ENCODE results near the gene ACOX3.

Gene ACOX3

DNA sequence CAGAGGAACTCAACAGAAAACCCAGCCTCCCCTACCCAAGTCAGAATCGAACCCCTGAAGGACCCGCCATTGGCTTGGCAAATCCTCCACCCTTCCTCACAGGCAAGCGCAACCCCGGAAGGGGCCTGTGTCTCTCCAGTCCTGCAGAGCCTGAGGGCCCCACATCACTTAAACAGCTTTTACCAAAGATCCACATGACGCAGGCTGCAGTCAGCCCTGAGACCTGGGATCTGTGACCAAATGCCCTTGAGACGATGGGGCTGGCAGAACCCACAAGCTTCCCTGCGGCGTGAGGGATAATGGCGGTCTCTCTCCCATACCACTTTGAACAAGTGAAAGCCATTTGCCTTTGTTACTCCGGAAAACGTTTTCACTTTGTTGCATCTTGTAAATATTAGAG is 54.9 kb downstream of the ACOX3 start:
- DNase-seq, result no peak

DNA sequence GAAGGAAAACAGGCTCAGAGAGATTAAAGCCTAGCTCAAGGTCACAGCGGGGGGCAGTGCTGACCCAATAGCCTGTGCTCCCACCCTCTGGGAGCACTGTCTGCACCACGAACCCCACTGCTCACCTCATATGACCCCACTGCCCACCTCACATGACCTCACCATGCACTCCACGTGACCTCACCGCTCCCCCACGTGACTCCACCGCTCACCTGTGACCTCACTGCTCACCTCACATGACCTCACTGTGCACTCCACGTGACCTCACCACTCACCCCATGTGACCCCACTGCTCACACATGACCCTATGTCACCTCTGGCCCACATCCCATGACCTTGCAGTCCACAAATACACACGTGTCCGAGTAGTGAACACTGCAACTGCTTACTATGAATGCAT is 55.4 kb downstream of the ACOX3 start:
- no peak for DNase-seq

DNA sequence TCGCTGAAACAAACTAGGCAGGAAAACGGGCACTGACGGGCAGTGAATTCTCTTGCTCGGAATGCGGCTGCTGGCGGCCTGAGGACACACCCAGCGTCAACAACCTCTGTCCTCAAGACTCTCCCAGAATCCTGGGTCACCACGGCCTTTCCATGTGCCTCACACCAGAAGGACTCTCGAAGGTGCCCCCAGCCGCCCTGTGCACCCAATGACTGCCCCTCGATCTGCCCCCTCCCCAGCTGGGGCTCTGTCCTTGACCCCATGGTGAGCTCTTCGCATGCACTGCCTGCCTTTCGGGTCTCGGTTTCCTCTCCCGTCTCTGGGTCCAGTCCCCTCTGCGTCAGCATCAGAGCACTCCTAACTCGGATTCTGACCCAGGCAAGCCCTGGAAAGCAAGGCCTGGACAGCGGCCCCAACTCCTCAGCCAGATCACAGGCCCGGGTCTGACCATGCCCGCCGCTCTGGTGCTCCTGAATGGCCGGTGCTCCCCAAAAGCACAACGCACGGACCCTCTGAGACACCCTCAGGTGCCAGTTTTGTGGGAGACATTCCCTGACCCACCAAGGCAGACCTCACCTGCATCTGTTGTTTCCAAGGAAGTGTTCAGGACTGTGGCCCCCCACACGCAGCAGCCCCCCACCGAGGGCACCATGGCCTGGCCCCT is 56.0 kb downstream of the ACOX3 start:
- DNase-seq, result no peak

DNA sequence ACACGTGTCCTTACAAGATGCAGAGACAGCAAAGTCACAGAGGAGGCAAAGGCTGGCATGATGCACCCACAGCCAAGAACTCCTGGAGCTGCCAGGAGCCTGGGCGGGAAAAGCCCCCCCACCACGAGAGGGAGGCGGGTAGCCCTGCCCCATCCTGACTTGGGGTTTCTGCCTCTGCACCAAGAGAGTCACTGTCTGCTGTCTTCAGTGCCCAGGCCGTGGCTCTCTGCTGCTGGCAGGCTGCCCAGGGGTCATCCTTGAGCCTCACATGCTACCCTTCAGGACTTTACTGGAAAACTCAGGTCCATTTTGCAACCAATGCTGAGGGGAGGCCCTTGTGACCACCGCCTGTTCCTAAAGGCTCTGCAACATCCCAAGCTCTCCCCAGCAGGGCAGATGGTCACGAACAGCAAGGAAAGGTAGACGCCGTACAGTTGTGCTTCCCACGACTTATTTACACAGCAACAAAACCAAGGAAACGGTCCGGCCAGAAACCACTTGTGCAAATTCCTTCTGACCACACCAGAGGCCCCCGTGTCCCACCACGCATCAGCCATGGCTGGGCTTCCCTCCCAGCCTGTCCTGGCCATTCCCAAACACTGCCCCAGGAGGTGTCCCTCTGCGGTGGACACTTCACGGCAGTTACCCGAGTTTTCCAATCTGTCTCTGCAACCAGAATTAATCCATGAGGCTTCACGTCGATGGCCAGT is 56.9 kb downstream of the ACOX3 start:
- DNase-seq, result no peak

DNA sequence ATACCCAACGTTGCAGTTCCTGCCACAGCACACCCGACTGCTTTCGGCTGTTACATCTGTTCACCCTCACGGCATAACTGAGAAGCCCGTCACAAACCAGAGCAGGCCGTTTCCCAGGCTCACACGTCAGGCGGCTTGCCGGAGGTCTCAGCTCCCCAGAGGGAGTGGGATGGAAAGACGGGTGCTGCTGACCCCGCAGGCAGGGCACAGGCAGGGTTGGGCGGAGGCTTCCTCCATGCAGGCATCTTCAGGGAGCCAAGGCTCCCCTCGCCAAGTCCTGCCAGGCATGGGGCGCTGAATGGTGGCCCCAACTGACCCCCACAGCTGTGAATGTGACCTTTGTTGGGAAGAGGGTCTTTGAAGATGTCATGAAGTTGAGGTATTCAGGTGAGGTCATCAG is 57.5 kb downstream of the ACOX3 start:
- no peak for DNase-seq

DNA sequence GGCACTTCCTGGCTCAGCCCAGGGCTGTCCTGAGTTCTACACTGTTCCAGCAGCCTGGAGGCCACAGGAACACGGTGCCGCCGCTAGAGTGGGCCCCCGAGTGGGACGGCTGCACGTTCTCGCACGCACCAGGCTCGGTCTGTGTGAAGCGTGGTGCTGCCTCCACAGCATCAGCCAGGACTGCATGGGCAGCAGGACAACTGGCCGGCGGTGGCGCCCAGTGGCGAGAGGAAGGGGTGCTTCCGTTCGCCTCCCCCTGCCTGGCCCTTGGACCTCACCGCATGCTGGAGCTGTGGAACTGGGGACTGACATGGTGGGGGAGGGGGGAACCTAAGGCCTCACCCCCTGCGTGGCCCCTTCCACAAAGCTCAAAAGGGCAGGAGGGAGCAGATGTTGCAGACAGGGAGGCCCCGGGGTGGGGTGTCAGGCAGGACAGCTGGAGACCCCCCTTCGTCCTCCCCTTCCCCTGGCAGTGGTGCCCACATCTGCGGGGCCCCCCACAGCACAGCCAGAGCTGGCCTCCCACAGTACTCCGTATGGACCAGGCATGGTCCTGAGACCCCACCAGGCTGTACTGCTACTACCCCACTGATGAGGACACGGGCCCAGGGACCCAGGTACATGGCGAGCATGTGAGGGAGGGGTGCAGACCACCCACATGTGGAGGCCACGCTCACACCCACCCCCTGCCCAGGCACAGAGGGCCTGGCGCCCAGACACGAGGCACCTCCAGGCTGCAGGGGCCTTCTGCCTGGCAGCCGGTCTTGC is 58.5 kb downstream of the ACOX3 start:
- no peak for DNase-seq

DNA sequence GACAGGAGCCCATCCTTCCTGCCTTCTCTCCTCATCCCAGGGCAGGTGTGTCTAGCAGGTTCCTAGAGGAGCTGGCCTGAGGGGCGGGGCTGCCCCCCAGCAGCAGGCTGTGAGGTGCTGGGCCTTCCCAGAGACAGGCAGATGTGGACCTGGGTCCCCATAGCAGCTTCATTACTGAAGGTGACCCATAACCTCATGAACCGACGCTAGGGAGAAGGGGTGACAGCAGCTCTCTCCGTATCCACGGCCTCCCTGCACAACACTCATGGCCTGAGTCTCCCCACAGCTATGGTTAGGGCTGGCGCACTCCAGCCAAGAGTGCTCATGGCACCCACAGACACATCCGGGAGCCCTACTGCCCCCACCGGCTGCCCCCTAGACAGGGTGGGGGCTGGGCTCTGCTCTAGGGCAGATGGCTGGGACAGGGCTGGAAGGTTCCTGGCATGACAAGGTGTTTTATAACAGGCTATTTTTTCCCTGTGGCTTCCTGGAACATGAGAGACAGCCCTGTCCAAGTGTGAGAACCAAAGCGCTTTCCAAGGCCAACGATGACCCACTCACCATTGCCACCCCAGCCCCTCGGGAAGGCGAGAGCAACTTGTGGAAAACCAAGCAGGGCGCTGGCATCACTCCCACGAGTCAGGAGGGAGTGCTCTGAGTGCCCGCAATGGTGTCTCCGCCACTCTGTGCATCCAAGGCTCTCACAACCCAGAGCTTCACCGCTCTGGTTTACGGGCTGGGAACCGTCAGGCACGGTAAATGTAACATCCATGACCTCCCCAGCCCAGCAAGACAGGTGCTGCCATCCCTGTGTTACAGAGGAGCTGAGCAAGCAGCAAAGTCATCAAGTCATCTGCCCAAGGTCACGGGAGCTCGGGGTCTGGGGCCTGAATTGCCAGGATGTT is 59.8 kb downstream of the ACOX3 start:
- no peak for DNase-seq

DNA sequence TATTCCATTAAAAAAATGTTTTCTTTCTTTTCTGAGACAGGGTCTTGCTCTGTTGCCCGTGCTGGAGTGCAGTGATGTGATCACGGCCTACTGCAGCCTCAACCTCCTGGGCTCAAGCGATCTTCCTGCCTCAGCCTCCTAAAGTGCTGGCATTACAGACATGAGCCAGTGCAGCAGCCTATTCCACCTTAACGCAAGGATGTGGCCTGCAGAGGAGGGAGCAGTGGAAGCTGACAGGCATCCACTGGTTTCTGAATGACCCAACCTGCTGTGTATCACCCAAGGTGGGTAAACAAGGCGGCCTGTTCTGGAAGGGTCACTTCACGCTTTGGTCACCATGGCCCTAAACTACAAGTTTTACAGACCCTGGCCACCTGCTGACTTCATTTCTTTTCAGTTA is 60.8 kb downstream of the ACOX3 start:
- no peak for DNase-seq

DNA sequence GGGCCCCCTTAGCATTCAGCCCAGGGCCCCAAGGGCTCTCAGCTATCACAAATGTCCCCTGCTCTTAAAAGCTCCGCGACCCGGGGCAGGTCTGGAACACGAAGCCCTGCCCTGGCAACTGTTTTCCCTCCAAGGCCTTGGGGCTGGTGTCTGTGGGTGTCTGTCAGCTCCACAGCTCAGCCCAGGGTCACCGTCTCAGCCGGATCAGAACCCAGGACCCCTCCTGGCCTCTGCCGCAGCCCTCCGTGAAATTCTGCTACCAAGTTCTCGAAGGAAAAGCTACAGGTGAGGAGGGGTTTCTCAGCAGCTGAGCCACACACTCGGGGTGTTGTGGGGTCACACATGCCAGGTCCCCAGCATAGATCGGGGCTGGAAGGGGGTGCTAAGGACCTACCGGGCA is 61.2 kb downstream of the ACOX3 start:
- DNase-seq, result no peak

DNA sequence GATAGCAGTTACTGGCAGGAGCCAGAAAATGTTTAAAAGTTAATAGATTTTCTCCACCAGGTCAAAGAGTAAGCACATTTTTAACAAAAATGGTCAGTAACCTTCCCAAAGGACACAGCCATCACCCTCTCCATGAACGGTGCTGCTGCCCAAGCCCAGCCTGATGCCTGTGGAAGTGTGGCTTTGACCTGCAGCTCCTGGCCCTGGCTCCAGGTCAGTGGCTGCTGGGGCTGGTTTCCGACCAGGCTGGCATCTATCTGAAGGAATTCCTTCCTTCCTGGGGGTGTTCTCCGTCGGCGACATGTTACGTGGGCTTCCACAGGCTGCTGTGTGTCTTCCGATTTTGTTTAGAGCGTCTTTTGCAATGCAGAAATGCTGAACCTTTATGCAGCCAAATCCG is 61.7 kb downstream of the ACOX3 start:
- no peak for DNase-seq

DNA sequence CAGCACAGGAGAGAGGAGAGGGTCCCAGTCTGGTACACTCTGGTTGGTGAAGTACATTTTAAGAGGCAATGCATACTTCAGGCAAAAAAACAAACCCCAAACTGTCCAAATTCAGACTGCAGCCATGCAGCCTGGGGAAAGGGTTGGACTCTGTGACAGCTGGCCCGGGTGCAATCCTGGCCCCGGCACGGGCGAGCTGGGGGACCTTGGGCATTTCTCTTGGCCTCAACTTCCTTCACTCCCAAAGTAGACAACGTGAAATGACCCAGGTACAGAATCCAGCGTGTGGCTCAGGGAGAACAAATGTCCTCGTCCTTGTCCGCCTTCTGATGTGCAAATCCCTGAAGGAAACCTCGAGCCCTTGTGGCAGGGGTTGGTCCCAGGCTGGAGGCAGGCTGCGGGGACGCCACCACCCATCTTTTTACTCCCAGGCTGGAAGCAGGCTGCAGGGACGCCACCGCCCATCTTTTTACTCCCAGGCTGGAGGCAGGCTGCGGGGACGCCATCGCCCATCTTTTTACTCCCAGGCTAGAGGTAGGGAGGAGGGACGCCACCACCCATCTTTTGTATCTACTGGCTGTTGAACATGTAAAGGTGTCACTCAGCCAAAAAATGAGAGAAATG is 62.3 kb downstream of the ACOX3 start:
- DNase-seq, result no peak

DNA sequence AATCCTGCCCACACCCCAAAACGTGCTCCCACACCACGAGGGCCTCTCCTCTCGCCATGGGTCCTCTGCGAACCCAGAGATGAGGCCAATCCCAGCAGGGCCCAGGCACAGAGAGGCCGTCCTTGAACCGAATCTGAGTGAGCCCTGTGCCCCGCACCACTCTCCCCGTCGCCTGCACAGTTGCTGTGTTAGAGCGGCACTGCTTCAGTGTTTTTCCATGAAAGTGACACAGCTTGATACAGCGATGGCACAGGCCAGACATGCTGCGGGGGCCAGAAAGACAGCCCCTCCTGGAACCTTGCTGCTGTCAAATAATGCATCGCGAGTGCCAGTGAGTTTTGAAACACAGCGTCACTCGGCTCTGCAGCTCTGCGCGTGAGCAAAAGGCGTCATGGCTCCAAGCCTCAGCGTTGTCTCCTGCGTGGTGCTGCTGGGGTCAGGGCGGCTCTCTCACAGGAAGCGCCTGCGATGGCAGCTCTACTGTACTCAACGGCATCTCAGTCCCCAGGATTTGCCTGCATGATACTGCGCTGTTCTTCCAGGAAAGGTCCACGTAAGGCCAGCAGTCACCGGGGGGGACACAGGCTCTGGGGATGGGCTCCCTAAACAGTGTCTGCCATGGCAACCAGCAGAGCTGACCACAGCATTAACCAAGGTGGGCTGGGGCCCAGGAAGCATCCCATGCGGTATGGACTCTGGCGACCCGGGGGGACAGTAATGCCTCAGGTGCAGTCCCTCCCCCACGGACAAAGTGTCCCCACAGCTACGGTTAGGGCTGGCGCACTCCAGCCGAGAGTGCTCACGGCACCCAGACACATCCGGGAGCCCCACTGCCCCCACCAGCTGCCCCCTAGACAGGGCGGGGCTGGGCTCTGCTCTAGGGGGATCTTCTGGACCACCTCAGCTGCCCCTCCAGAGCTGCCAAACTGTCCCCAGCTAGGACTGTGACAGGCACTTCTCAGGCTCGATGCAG is 63.1 kb downstream of the ACOX3 start:
- no peak for DNase-seq

DNA sequence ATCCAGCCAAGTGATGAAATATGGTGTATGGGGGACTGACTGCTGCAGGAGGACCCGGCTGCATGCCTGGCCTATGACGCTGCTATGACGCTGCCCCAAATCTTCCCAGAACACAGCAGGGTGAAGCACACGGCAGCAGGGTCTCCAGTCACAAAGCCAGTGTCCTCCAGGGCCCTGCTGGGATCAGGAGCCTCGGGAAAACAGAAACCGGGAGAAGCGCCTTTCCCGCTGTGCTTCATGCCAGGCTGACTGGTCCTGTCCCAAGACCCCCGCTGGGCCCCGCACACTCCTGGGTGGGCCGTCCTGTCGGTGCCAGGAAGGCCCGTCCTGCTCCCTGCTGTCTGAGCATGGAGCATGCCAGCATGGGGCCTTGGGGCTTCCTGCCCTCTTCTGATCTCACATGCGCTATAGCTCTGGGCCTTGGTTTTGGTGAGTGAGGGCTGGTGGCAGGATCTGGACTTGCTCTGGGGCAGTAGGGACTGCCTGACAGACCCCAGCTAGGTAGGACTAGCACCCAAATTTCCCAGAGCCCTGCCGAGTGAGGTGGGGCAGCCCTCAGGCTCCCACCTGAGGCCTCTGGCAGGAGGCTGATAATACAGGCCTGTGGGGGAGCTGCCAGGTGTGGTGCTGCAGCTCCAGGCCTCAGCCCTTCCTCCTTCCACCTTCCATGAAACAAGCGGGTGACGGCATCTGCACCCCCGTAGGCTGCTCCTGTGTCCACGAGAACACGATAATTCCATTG is 64.0 kb downstream of the ACOX3 start:
- DNase-seq, result no peak

DNA sequence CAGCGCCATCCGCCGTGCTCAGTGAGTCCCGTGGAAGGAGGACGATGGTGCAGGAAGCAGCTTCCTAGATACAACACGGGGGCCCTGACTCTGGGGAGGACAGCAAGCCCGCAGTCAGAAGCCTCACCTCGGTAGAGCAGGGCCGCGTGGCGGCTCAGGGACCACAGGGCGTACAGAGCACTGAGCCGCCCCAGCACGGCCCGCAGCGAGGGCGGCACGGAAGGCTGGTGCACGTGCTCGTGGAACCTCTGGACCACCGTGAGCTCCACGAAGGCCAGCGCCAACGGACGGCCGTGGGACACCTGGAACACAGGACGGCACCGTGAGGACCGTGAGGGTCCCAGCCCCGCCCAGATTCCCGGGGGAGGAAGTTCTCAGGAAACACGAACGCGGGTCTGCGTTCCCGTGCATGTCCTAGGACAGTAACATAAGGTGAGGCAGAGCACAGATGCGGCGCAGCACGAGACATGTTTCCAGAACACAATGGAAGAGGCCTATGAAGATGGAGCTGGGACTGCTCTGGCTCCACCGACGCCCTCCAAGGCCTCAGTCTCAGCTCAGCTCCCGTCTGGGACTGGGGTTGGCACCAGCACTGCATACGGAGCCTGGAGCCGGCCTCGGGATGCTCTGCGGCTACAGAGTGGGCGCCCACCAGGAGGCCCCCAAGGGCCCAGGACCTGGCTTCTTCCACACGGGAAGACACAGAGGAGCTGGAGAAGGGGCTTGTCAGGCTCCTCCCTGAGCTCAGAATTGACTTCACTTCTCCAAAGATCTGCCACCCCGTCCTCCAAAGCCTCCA is 65.5 kb downstream of the ACOX3 start:
- no peak for DNase-seq

DNA sequence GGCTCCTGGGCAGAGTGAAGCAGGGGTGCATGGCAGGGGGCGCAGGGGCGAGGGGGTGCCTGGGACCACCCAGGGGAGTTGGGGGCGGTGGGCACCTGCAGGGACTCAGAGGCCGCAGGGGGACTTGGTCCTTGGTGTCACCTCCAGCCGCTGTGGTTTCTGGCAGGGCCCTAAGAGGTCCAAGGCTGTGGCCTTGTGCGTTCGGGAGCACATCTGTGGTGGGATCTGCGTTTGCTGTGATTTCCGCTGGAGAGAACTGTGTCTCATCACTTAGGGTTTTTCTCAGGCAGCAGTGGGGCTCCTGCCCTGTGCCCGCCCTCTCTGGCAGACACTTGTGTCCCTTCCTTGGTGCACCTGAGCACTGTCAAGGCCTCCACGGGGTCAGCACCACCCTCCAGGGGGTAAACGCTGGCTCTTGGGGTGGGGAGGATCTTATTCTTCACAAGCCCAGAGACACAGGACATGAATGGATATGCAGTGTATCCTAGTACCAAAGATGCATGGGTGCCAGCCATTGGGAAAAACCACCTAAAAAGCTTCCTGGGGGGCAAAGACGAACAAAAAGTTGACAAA is 66.5 kb downstream of the ACOX3 start:
- DNase-seq, result no peak

DNA sequence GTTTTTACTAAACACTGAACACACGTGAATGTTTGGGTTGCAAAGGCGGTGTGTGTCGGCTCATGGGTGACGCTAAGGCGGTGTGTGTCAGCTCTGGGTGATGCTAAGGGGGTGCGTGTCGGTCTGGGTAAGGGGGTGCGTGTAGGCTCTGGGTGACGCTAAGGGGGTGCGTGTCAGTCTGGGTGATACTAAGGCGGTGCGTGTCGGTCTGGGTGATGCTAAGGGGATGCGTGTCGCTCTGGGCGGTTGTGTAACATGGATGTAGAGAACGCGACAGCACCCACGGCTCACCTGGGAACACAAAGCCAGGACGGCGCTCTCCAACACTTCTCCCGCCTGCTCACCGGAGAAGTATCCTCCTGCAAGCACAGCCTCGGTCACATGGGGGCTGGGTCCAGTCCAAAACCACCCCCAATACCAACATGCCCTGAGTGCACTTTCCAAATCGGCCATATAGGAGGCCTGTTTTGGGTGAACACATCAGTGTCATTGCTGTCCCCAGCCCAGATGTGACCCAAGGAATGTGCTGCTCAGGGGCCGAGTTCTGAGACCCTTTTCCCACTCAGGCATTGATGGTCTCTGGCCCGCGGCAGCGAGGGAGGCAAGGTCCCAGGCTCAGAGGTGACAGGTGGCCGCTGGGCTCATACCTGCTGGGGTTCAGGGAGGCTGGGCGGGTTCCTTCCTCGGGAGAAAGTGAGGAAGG is 67.1 kb downstream of the ACOX3 start:
- no peak for DNase-seq

DNA sequence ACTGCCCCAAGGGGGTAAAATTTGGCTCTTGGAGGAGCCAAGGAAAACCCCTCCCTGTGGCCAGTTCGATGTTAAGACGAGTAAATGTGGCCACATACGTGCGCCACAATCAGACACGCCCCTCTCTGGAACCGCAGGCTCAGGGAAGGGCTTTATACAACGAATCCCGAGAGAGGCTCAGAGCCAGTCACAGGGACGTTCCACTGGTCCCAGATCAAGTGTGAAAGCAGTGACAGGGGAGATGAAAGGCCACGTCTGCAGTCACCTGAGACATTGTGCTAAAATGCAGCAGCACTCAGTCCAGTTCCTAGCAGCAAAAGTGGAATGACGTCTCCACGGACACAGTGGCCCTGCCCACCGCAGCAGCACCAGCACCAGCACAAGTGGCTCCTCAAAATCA is 68.0 kb downstream of the ACOX3 start:
- no peak for DNase-seq

DNA sequence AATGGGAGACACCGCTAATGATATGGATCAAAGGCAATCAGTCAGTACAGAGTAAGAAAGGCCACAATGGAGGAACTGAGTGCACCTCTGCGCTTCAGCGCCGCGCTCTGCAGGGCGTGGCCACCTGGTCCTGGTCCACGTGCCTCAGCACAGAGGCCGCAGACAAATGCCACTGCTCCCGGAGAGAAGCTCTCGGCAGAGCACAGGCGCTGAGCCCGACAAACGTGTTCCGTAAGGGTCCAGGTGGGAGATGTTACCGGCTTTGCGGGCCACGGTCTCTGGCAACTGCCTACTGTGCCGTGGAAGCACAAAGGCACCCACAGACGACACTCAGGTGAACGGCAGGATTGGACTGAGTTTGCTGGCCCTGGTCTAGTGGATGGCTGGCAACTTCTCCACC is 68.9 kb downstream of the ACOX3 start:
- DNase-seq, result no peak
